Measurements from ENCODE around the gene EP400.

EP400 gene

DNA sequence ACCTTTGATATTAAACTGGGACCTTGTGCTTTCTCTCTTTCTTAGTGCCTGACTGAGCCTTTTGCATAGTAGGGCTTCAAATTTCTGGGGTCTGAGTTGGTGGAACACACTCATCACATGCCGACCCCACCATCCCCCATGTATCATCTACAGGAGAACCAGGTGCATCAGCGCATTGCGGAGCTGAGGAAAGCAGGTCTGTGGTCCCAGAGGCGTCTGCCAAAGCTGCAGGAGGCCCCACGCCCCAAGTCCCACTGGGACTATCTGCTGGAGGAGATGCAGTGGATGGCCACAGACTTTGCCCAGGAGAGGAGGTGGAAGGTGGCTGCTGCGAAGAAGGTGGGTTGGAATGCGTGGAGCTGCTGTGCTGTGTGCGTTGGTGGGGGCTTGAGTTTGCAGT is 37.8 kb downstream of the EP400 start:
- FAIRE-seq = no peak

DNA sequence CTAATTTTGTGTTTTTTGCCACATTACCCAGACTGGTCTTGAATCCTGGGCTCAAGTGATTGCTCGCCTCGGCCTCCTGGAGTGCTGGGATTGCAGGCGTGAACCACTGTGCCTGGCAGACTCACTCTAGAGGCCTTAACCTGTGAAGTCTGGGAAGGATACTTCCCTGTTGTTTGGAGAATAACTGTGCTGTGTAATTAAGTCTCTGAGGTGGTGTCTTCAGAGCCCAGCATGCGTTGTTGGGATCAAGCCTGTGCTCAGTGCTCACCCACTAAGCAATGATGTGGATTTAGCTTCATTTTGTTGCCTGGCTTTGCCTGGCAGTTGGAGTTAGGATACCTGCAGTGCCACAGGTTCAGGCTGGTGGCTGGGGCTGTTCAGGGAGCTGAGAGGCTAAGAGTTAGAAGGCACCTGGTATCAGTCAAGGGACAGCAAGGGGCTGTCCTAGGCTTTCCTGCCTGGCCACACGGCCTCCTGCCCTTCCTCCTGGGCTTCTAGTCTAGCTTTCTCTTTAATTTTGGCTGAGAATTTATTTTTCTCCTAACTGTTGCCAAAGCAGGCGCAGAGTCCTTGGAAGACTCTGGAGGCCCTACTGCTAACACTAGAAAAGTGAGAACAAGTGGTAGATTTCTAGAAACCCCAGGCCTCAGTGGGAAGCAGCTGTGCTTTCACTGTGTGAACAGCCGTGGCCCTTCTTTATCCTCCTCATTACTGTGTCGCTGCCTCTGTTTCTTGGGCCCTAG is 38.5 kb downstream of the EP400 start:
- no peak for FAIRE-seq

DNA sequence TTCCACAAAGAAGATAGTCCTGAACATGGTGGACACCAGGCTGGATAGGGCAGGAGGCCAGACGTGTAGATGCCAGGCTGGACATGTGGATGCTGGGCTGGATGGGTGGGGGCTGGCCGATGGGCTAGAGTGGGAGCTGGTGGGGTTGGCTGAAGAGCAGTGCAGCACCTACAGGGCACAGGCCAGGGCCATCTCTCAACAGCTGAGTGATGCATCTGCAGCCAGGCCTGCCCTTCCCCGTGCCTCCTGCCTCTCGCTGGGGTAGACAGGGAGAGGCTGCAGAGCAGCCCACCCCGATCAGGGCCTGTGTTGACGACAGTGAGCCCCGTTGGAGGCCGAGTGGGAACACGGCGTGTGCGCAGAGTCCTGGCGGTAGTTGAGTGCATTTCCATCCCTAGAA is 39.3 kb downstream of the EP400 start:
- FAIRE-seq = no peak

DNA sequence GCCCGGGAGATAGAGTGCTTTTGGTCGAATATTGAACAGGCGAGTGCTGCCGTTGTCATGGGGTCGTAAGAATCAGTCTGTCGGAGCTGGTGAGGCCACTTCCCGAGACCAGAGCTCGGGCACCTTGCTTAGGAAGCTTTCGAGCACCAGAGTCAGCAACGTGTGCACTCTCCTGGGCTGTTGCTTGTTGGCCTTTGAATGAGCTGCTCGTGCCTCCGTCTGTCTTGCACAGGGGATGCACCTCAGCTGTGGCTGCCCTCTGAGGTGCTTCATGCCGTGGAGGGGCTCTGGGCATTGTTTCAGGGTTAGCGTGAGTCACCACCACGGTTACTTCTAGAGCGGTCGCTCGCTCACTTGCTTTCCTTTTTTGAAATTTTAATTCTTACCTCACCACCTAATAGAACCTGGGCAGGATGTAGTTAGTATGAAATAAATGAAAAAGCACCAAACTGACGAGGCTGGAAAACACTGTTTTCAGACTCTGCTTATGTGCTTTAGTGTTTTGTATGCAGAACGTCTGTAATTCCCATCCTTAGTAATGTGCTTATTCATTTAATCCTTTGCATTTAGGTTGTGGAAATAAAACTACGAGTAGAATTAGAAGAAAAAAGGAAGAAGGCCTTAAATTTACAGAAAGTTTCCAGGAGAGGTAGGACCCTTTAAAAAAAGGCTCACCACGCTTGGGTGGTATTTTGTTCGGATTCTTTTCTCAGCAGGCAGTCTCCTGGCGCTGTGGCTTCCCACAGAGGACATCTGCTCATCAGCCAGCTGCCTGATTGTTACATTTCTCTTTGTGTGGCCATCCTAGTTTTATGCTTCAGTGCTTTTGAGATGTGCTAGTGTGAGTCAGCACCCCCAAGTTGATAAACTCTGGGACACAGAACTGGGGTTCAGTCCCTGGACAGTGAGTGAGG is 40.6 kb downstream of the EP400 start:
- FAIRE-seq = no peak

DNA sequence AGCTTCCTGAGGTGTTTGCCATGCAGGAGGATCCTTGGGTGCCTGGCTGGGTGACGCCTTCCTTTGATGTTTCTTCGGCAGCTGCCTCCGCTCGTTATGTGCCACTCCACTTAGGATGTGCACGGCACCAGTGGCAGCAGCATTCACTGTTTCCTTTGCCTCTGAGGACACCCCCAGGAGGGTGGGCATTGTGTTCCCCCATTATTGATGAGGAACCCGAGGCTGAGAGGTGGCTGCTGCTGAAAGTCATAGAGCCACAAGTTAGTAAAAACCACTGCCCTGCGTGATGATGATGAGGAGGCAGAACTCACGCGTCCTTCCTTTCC is 41.2 kb downstream of the EP400 start:
- FAIRE-seq = no peak

DNA sequence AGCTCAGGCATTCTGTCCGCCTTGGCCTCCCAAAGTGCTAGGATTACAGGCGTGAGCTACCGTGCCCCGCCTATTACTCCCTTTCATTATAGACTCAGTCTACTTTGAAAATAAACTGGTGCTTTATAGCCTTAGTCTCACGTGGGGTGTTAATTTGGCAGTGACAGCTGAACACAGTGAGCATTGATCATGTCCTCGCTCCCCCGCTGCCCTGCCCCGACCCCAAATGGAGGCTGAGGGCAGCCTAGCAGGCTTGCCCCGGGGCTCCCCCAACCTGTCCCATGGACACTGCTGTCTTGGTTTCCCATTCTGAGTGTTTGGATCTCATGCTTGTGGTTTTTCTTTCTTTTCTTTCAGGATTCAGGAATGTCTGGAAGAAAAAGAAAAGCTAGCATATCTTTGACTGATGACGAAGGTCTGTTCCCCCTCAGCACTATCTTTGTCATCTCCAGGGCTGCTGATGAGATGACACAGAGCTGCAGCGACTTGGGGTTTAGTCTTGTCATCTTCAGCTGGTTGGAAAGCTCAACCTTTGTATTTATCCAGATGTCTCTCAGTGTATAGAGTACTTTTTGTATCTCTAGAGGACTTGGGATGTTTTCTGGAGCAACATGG is 42.2 kb downstream of the EP400 start:
- no peak for FAIRE-seq

DNA sequence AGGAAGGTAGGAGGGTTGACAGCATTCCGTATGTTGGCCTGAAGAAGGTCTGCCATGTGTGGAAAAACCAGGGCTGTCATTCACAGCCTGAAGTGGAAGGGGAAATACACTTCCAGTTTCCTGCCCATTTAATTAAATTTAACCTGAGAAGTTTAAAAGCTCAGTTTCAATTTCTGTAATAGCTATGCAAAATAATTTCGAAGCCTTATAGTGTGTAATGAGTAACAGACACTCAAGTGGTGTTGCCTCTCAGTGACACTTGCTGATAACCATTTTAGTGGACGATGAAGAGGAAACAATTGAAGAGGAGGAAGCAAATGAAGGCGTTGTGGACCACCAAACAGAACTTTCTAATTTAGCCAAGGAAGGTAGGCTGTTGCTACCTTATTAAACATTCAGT is 44.8 kb downstream of the EP400 start:
- no peak for FAIRE-seq

DNA sequence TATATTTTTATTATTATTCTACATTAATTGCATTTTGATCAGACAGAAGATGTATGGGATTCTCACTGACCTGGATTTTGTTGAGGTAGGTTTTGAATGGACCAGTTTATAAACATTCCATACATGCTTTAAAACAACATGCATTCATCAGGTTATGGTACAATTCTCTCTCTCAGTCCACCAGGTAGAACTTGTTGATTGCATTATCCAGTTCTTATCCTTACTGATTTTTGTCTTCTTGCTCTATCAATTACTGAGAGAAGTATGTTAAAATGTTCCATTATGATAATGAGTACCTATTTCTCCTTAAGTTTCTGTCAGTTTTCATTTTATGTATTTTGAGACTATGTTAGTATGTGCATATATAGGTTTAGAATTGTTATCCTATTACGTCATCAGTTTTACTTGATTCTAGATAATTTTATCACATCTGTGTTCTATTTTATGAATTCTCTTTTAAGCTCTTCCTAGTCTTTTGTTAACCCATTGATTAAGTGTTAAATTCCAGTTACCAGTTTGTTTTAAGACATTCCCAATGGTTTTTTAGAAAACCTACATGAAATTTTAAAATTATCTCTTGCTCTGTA is 50.6 kb downstream of the EP400 start:
- FAIRE-seq = no peak

DNA sequence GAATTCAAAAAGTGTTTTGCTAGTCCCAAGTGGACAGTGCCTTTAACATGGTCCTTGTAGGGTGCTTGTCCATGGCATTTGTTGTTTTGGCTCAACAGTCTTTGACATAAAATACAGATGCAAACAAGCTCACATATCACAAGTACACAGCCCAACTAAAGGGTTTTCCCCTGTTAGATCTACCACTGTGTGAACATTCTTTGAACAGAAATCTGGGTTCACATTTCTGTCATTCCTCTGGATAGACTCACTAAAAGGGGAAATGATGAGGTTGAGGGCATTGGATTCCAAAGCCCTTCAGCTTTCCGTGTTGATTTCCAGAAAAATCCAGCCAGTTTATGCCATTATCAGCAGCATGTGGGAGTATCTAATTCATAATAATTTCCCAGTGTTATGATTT is 54.1 kb downstream of the EP400 start:
- FAIRE-seq = no peak

DNA sequence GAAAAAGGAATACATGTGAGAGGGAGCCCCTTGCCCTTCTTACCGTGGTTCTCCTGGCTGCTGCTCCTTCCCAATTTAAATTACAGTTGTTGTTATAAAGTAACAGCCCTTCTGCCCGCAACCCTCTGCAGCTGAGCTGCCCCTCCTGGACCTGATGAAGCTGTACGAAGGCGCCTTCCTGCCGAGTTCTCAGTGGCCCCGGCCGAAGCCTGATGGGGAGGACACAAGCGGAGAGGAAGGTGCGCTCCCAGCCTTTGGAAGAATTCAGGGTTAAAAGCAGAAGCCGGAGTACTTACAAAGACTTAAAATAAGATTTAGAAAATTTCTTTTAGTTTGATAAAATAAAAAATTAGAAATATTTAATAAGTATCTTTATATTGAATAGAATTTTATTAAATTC is 55.2 kb downstream of the EP400 start:
- no peak for FAIRE-seq

DNA sequence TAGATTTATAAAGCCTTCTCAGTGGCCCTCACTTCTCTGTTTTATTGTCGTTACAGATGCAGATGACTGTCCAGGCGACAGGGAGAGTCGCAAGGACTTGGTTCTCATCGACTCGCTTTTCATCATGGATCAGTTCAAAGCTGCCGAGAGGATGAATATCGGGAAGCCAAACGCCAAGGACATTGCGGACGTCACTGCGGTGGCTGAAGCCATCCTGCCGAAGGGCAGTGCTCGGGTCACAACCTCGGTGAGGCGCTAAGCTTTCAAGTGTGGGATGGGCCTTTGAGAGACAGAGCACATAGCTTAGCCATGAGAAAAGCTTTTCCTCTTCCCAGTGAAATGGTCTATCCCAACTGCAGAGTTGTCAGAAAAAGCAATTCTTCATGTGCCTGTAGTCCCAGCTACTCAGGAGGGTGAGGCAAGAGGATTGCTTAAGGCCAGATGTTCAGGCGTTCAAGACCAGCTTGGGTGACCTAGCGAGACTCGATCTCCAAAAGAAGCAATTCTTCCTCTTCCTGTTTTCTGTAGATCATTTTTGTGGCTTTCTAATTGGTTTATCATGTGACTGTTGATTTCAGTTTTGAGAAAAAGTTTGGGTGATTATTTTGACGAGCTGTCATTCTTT is 56.4 kb downstream of the EP400 start:
- FAIRE-seq = no peak

DNA sequence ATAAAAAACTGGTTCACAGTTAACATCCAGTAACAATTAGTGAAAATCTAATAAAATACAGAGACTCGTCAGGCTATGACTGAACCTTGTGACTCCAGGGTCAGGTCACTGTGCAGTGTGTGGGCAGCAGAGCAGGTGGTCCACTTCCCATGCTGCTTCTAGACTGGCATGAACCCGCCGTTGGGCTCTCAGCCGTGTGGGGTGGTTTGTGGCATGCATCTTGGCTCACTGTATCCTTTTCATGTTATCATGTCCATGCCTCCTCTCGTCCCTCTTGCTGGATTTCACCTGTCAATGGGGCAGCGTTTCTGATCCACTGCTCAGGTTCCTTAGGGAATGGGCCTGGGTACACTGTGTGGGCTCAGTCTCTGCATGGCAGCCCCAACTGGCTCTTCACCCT is 57.3 kb downstream of the EP400 start:
- no peak for FAIRE-seq

DNA sequence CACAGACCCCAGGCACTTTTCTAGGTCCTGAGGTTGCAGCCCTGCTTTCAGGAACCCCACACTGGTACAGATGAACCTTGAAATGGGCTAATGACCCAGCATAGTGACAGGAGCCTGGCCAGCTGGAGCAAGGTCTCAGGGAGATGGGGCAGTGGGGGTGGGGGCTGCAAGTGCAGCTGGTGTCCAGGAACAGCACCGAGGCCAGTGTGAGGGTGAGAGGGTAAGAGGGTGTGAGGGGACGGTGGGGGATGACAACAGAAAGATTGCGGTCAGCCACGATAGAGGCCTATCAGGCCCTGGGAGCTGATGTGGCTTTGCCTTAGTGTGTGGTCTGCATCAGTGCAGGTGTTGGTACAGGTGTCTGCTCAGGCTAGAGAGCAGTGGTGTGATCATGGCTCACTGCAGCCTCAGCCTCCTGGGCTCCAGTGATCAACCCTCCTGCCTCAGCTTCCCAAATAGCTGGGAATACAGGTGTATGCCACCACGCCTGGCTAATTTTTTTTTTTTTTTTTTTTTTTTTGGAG is 59.7 kb downstream of the EP400 start:
- no peak for FAIRE-seq

DNA sequence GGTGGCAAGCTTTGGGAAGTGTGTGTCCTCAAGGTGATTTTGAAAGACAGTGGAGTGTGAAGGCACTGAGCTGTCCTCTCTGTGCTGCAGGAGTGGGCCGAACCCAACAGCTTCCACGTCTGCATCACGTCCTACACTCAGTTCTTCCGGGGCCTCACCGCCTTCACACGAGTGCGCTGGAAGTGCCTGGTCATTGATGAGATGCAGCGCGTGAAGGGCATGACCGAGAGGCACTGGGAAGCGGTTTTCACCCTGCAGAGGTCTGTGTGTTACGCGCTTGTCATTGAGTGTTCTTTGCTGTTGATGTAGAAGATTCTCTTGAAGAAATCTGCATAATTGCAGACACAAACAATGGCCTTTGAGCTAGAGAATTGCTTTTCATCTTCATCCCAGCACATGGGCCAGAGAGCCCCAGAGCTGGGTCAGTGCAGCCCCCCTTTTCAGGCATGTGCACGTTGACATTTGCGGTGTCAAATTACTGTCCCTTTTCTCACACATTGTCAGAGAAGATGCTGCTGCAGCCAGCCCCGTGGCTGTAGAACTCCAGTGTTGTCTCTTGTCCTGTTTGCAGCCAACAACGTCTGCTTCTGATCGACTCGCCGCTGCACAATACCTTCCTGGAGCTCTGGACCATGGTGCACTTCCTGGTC is 63.3 kb downstream of the EP400 start:
- no peak for FAIRE-seq

DNA sequence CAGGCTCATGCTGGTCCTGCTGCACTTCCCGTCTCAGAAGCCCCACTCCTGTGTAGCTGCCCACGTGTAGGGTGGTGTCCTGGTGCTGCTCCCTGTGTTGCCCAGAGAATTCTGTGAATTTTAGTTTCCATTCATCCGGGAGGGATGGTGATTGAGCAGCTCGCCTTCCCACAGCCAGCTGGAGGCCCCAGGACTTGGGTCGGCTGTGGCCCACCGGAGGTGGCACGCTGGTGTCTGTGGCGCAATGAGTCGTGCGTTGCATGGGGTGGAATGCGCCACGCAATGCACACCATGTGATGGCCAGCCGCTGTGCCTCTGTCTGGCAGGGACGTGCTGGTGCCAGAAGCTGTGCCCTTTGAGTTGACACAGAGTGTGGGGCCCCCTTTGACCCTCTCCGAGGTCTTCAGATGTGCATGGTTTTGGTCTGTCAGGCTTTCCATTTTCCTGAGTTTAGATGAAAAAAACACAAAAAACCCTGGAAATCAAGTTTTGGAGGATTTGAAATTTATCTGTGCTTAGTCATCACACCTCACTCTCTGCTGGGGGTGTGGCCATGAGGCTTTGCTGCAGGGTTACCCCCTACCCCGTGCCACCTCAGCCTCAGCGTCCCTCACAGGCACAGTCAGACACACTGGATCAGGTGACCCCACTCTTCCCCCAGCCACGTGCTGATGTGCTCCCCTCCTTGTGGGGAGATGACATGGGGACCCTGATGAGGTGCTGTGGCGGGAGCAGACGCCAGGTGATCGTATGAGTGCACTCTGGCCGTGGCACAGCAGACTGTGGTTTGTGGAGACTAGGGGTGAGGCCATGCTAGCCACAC is 64.6 kb downstream of the EP400 start:
- no peak for FAIRE-seq

DNA sequence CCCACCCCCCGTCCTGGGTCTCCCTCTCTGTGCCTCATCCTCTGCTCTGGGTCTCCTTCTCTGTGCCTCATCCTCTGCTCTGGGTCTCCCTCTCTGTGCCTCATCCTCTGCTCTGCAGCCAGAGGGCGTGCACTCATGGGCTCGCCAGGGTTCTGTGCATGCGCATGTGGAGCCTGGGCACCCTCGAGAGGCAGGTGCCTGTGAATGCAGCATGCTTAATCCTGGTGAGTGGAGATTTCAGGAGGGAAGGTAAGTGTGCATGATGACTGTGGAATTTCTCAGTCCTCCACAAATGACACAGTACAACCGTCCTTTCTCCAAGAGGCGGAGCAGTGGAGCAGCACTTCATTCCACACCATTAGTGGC is 65.2 kb downstream of the EP400 start:
- no peak for FAIRE-seq

DNA sequence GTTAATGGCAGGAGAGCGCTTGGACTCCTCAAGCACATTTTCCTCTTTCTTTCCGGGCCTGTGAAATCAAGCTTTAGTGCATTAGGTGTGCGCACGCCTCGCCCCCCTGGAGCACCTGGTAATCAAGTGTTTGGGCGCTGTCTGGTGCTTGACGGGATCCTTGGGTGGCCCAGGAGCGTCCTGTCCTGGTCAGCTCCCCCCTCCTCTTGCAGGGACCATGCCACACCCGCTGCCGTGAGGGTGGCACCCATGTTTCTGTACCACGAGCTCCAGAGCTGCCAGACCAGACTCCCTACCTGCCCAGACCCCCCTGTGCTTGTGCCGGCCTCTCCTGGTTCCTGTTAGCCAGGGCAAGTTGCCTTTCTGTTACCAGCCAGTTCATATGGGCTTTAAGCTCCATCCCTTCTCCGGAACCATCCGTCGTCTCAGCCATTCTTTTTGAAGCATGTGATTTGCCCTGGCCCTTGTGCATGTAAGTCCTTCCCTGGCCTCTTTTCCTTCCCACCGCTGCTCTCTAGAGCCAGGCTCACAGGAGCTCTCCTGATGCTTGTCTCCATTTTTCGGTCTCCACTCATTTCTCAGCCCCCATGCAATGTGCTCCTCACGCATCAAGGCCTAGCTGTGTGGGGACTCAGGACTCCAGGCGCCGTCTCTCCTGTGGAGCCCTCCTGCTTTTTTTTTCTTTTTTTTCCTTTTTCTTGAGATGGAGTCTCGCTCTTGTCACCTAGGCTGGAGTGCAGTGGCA is 66.1 kb downstream of the EP400 start:
- no peak for FAIRE-seq

DNA sequence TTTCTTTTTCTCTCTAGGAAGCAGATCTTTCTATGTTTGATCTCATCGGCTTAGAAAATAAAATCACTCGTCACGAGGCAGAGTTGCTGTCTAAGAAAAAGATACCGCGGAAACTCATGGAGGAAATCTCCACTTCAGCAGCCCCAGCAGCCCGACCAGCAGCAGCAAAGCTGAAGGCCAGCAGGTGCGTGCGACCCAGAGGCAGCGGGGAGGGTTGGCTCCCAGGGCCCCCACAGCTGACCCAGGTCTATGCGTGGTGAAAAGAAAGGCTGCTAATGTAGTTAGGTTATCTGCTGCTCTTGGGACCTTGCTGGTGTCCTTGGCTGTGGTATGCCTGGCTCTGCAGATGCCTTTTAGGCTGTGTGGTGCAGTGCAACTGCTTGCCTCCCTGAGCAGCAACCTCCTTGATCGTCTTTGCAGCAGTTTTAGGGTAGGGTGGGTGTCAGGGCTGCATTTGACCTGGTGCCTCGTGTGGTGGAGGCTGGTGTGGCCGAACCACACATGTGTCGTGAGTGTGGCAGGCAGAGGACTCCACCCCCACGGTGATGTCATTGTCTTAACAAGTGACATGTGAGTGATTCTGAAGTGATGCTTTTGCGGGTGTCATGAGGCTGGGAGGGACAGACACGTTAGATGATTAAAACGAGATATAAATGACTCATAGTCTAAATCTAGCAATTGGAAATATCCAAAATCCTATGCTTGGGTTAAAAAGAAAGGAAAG is 68.6 kb downstream of the EP400 start:
- no peak for FAIRE-seq

DNA sequence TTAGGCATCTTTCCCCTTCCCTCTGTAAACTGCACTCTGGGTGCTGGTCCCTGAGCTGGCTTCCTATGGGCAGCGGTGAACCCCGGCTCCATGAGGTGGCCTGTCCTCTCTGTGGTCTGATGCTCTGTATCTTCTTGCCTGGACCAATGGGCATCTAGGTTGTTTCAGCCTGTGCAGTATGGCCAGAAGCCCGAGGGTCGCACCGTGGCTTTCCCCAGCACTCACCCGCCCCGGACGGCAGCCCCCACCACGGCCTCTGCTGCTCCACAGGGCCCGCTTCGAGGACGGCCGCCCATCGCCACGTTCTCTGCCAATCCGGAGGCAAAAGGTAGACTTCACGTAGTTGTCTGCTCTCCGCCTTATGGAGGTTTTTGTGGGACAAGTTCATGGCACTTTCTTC is 70.1 kb downstream of the EP400 start:
- no peak for FAIRE-seq

DNA sequence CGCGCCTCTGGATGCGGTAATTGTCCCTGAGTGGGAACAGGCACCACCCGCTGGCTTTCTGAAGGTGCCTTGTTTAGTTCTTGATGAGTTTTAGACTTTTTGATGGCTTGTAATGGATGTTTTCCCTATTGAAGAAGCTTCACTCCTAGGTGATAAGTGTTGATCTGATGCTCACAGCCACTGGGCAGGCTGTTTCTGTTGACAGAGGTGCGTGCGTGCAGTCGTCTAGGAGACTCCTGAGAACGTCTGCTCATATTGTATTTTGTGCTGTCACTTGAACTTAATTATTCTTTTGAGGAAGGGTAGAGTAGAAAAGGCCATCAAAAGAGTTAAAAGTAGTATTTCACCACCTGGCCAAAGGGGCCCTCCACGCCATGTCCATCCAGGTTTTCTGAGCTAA is 70.5 kb downstream of the EP400 start:
- peak; percentile 96 for FAIRE-seq
